Measurements from ENCODE around the gene GRAMD1B. TPM values are rescaled to one million over a fixed set of nuclear protein-coding genes. Genes with fewer than 3 reads are reported as not detected.

Gene GRAMD1B
- total and polyA plus RNA-seq, 2 donors (not counting 1 experiment from before 2014, with no cell fraction given): 0.58 to 11.6 TPM

GRCh38 chr11:123491241-123491640, 61.2 kb downstream of the GRAMD1B start:
- H3K9ac ChIP-seq (ENCODE audit: low read length): no peak overlapping the region
- intact Hi-C loops (cut with micrococcal nuclease): no loop called here

More at GRCh38 chr11:123491241-123491640, 61.2 kb downstream of the GRAMD1B start:
- TF ChIP-seq CTCF (IDR thresholded peaks at IDR 0.05) (no peak), EZH2 (IDR thresholded peaks at IDR 0.05; ENCODE audit: borderline replicate concordance, insufficient read depth, low read depth, low read length, poor library complexity, severe bottlenecking) (no peak)
- no peak overlapping the region for H3K4me2 ChIP-seq (replicated peaks; ENCODE audit: low read depth, low read length, poor library complexity, severe bottlenecking)
- ChIA-PET POLR2A (no interaction called here), CTCF (interaction anchor here (1.0 kb wide), 1 partner anchor 83 kb away, joined by 3 read pairs; no protein-coding TSS in a partner anchor)
- Mint-ChIP-seq H3K9me3 (ENCODE audit: insufficient read depth) (no peaks in the 10 kb centered on the region), H3K4me3 (no peak overlapping the region), H3K27me3 (no peaks in the 10 kb centered on the region), H3K27ac (no peak overlapping the region), H3K4me1 (peaks cover 22% of the 10 kb centered on the region)
- H2AFZ ChIP-seq (ENCODE audit: insufficient read depth, low read depth, low read length, poor library complexity, severe bottlenecking): no peak overlapping the region
- no peaks in the 10 kb centered on the region for H4K20me1 ChIP-seq (ENCODE audit: control insufficient read depth, insufficient read depth, low read length, poor library complexity, severe bottlenecking)
- 100% methylated on average over 3 of the region's 3 CpGs for WGBS (ENCODE audit: insufficient coverage)
- H3K4me1 ChIP-seq (ENCODE audit: control insufficient read depth in 2 of 2, insufficient read depth in 2 of 2, low read length in 2 of 2): peaks cover 0 to 7% of the 10 kb centered on the region in 2 donors
- H3K79me2 ChIP-seq (ENCODE audit: control insufficient read depth, insufficient read depth, low read length): peaks cover 2% of the 10 kb centered on the region
- DNase-seq: no peak
- no peaks in the 10 kb centered on the region for H3K9me3 ChIP-seq (ENCODE audit: control extremely low read depth in 1 of 3, control insufficient read depth in 2 of 3, insufficient read depth in 1 of 3, low read length in 2 of 3)
- no peak for ATAC-seq (ENCODE audit: low read depth)
- no peaks in the 10 kb centered on the region for H3K36me3 ChIP-seq (replicated peaks in 1 of 2; ENCODE audit: control extremely low read depth in 1 of 2, control insufficient read depth in 1 of 2, extremely low read depth in 1 of 2, insufficient read depth in 2 of 2, low read length in 1 of 2)
- H3K27me3 ChIP-seq (replicated peaks in 1 of 4; ENCODE audit: control extremely low read depth in 1 of 4, control insufficient read depth in 3 of 4, insufficient read depth in 4 of 4, low read length in 3 of 4): peaks cover 0 to 4% (median 1%) of the 10 kb centered on the region in 4 experiments
- no peak overlapping the region for H3K27ac ChIP-seq (ENCODE audit: low read length in 2 of 2)
- no peak overlapping the region for H3K4me3 ChIP-seq (ENCODE audit: control extremely low read depth in 1 of 5, extremely low read depth in 1 of 5, insufficient read depth in 1 of 5, low read depth in 2 of 5, low read length in 4 of 5)
